ENCODE measurements around the gene CNTN2.

Gene CNTN2

GRCh38 chr1:205042911-205043806 lies at the start of gene CNTN2:
CNTN2 (plus strand) TSS chr1:205043212; CDS start chr1:205053186, 9,974 bp downstream.
- peak; percentile 55 for DNase-seq

GRCh38 chr1:204994086-204994862 lies 48.7 kb upstream of the CNTN2 start:
- DNase-seq = peak; percentile 66

GRCh38 chr1:204996981-204997380 lies 46.0 kb upstream of the CNTN2 start:
- no peak for DNase-seq

GRCh38 chr1:204997591-204998355 lies 45.2 kb upstream of the CNTN2 start:
- no peak for DNase-seq

GRCh38 chr1:205001162-205001561 lies 41.9 kb upstream of the CNTN2 start:
- DNase-seq = no peak

- DNase-seq = no peak
Observed at GRCh38 chr1:205002705-205003104, 40.3 kb upstream of the CNTN2 start.

- DNase-seq = no peak
Observed at GRCh38 chr1:205003358-205004131, 39.5 kb upstream of the CNTN2 start.

GRCh38 chr1:205004351-205004750 lies 38.7 kb upstream of the CNTN2 start:
- DNase-seq = no peak

- DNase-seq = no peak
Observed at GRCh38 chr1:205008896-205009295, 34.1 kb upstream of the CNTN2 start.

- no peak for DNase-seq
Observed at GRCh38 chr1:205009670-205010069, 33.3 kb upstream of the CNTN2 start.

GRCh38 chr1:205012391-205013140 lies 30.4 kb upstream of the CNTN2 start:
- no peak for DNase-seq

- peak; percentile 42 for DNase-seq
Observed at GRCh38 chr1:205013683-205014367, 29.2 kb upstream of the CNTN2 start.

GRCh38 chr1:205014783-205015182 lies 28.2 kb upstream of the CNTN2 start:
- no peak for DNase-seq

- DNase-seq = no peak
Observed at GRCh38 chr1:205015241-205015640, 27.8 kb upstream of the CNTN2 start.

GRCh38 chr1:205016075-205016474 lies 26.9 kb upstream of the CNTN2 start:
- no peak for DNase-seq

- no peak for DNase-seq
Observed at GRCh38 chr1:205016584-205016983, 26.4 kb upstream of the CNTN2 start.

- DNase-seq = no peak
Observed at GRCh38 chr1:205017001-205017400, 26.0 kb upstream of the CNTN2 start.

- DNase-seq = no peak
Observed at GRCh38 chr1:205017766-205018165, 25.2 kb upstream of the CNTN2 start.

- DNase-seq = no peak
Observed at GRCh38 chr1:205018381-205018780, 24.6 kb upstream of the CNTN2 start.

GRCh38 chr1:205020466-205020865 lies 22.5 kb upstream of the CNTN2 start:
- DNase-seq = no peak

- no peak for DNase-seq
Observed at GRCh38 chr1:205024679-205025078, 18.3 kb upstream of the CNTN2 start.

Data from DMS53 (cell line).